GM13977 (cell line): ENCODE data around the gene MFAP4.

Experiments
- DNase-seq: peaks from one replicate; pipeline ENCODE4 v3.0.0; 2012; ENCODE audit warnings: low spot score
- CTCF ChIP-seq: IDR thresholded peaks from 2 replicates; pipeline ENCODE4 v1.5.1; 2012; ENCODE audit warnings: mild to moderate bottlenecking, control low read depth; ENCODE audit not compliant: insufficient read depth; ENCODE audit errors: extremely low read depth, missing control alignments
- in situ Hi-C: fragments of 300-500 bp; cut with MboI; formaldehyde crosslinking; loops from one replicate; pipeline ENCODE4 v1.12.0; 2022; ENCODE audit warnings: low sequenced_read_pairs, low pct_unique_long_range_greater_than_20kb, mixed read lengths, inconsistent platforms; ENCODE audit not compliant: unreplicated experiment

Gene MFAP4

GRCh38 chr17:19405114-19405513 is 18.1 kb upstream of the MFAP4 start:
- no peak for DNase-seq
- in situ Hi-C loops = no loop called here
- TF ChIP-seq CTCF = no peak

GRCh38 chr17:19404264-19404663 is 17.3 kb upstream of the MFAP4 start:
- in situ Hi-C loops = no loop called here
- DNase-seq = no peak
- no peak for TF ChIP-seq CTCF

DNA sequence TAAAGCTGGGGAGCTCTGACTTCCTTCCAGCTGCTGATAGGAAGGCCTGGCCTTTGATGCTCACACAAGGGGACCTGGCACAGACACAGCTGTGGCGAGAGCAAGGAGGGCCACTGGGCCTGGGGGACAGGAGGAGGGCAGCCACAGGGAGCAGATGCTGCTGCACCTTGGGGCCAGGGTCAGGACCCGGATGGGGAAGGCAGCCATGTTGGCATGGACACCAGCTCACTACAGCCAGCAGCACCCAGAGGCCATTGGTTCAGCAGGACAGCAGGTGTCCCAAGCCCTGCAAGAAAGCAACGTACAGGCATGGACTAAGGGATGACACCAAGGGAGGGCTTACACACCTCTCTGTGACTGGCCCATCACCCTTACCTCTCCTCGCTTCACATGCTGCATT is 16.0 kb upstream of the MFAP4 start:
- no peak for DNase-seq
- in situ Hi-C loops = no loop called here
- no peak for TF ChIP-seq CTCF

DNA sequence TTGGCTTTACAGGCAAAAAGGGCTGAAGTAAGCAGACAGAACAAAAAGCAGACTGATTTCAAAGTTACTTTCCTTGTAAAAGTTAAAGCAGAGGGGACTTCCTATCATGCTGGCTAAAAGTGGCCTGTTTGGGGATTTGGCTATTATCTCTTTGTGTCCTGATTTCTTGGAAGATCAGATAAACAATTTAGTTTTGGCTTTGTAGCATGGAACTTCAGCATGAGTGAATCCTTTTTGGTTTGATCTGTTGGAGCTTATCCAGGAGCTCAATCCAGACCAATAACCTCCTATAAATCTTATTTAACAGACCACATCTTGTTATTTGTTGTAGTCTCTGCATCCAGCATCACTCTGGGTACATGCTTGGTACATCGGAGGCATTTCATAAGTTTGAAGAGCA is 15.2 kb upstream of the MFAP4 start:
- DNase-seq = no peak
- in situ Hi-C loops = no loop called here
- no peak for TF ChIP-seq CTCF

- TF ChIP-seq CTCF = no peak
- in situ Hi-C loops = no loop called here
- DNase-seq = no peak
Measured at GRCh38 chr17:19401321-19402010, 14.5 kb upstream of the MFAP4 start.

DNA sequence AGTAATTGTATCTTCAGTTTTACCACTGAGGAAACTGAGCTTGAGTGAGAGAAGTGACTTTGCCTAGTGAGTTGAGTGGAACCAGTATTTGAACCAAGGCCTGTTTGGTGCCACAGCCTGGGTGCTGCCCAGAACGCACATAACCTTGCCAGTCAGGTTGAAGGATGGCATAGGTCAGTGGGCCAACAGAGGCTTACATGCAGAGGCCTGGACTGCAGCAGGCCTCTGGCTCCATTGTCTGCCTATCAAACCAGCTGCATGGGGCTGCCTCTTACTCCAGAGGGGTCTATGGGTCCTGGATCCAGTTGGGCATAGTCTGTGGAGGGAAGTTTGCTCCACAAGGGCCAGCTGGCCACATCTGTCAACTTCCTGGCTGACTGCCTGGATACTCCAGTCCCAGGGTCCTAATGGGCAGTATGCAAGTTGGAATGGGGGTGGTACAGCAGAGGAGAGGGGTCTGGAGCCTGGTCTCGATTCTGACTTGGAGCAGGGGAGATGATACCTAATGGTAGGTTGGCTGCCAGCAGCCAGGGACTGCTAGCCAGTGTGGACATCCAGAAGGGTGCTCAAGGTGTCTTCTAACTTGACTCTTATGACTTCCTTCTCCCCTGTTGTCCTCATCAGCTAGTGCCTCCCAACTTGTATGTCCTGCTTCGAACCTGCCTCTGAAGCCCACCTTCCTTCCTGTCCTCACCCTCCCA is 12.9 kb upstream of the MFAP4 start:
- in situ Hi-C loops = no loop called here
- TF ChIP-seq CTCF = no peak
- no peak for DNase-seq
